Measurements from ENCODE around the gene TPGS2. TPM values are rescaled to one million over a fixed set of nuclear protein-coding genes. Genes with fewer than 3 reads are reported as not detected.

TPGS2 gene
- total and polyA plus RNA-seq, 4 donors, result 69.9 to 83.2 (median 71.8) TPM

- Histone ChIP-seq H3K36me3 (ENCODE audit: control insufficient read depth in 1 of 2, insufficient read depth in 2 of 2, low read length in 1 of 2) (no peaks in the 10 kb centered on the region), H3K27ac (ENCODE audit: low read depth in 1 of 2, low read length in 2 of 2) (no peak overlapping the region), H3K4me3 (ENCODE audit: low read length in 2 of 2) (no peak overlapping the region), H3K9me3 (ENCODE audit: control insufficient read depth, low read length) (no peaks in the 10 kb centered on the region), H3K4me1 (ENCODE audit: control insufficient read depth in 1 of 2, insufficient read depth in 2 of 2, low read length in 2 of 2) (no peaks in the 10 kb centered on the region), H3K27me3 (ENCODE audit: control insufficient read depth in 1 of 2, insufficient read depth in 2 of 2, low read length in 1 of 2) (no peaks in the 10 kb centered on the region)
- no peak for ATAC-seq (ENCODE audit: low FRiP score)
- WGBS, 2 donors, result 40 to 44% methylated on average over 3 of the region's 3 CpGs
- no peak for DNase-seq
- intact Hi-C loops (cut with DNase I), result loop anchor here in 1 of 2 donors (10.0 kb wide), 1 partner anchor 458 kb away; the partner anchor contains the start of gene FHOD3
Measured at GRCh38 chr18:36752929-36753865, 75.6 kb downstream of the TPGS2 start.

GRCh38 chr18:36745219-36745975, 83.4 kb downstream of the TPGS2 start:
- Histone ChIP-seq H3K9me3 (ENCODE audit: control insufficient read depth, low read length) (no peaks in the 10 kb centered on the region), H3K36me3 (ENCODE audit: control insufficient read depth in 1 of 2, insufficient read depth in 2 of 2, low read length in 1 of 2) (peaks cover 1 to 2% of the 10 kb centered on the region in 2 donors), H3K4me3 (ENCODE audit: low read length in 2 of 2) (no peak overlapping the region), H3K4me1 (ENCODE audit: control insufficient read depth in 1 of 2, insufficient read depth in 2 of 2, low read length in 2 of 2) (no peaks in the 10 kb centered on the region), H3K27ac (ENCODE audit: low read depth in 1 of 2, low read length in 2 of 2) (no peak overlapping the region), H3K27me3 (ENCODE audit: control insufficient read depth in 1 of 2, insufficient read depth in 2 of 2, low read length in 1 of 2) (no peaks in the 10 kb centered on the region)
- intact Hi-C loops (cut with DNase I), result no loop called here
- DNase-seq (no peak), ATAC-seq (ENCODE audit: low FRiP score) (no peak)
- WGBS, 2 donors, result 93% methylated on average over 25 of the region's 25 CpGs

GRCh38 chr18:36744261-36744876, 84.4 kb downstream of the TPGS2 start:
- ATAC-seq (ENCODE audit: low FRiP score) (no peak), DNase-seq (no peak)
- Histone ChIP-seq H3K4me3 (ENCODE audit: low read length in 2 of 2) (no peak overlapping the region), H3K4me1 (ENCODE audit: control insufficient read depth in 1 of 2, insufficient read depth in 2 of 2, low read length in 2 of 2) (no peaks in the 10 kb centered on the region), H3K27ac (ENCODE audit: low read depth in 1 of 2, low read length in 2 of 2) (no peak overlapping the region), H3K27me3 (ENCODE audit: control insufficient read depth in 1 of 2, insufficient read depth in 2 of 2, low read length in 1 of 2) (no peaks in the 10 kb centered on the region), H3K9me3 (ENCODE audit: control insufficient read depth, low read length) (no peaks in the 10 kb centered on the region), H3K36me3 (ENCODE audit: control insufficient read depth in 1 of 2, insufficient read depth in 2 of 2, low read length in 1 of 2) (peaks cover 1 to 2% of the 10 kb centered on the region in 2 donors)
- intact Hi-C loops (cut with DNase I), result no loop called here
- 81 to 89% methylated on average over 6 of the region's 6 CpGs for WGBS, 2 donors

Other genes with a start within 250 kb of the TPGS2 start
- gene KIAA1328, start 125 bp upstream of the TPGS2 start, total RNA-seq, result 10 to 100 TPM; 19.6 to 21.1 TPM
- gene KIAA1328, start 125 bp upstream of the TPGS2 start, polyA plus RNA-seq, result 1 to 10 TPM; 2.0 to 6.0 TPM